Measurements from ENCODE around the gene TSG101. TPM values are rescaled to one million over a fixed set of nuclear protein-coding genes. Genes with fewer than 3 reads are reported as not detected.

Gene TSG101
- total RNA-seq, 6 experiments from 2014 or later: 56.9 to 82.7 (median 71.4) TPM

DNA sequence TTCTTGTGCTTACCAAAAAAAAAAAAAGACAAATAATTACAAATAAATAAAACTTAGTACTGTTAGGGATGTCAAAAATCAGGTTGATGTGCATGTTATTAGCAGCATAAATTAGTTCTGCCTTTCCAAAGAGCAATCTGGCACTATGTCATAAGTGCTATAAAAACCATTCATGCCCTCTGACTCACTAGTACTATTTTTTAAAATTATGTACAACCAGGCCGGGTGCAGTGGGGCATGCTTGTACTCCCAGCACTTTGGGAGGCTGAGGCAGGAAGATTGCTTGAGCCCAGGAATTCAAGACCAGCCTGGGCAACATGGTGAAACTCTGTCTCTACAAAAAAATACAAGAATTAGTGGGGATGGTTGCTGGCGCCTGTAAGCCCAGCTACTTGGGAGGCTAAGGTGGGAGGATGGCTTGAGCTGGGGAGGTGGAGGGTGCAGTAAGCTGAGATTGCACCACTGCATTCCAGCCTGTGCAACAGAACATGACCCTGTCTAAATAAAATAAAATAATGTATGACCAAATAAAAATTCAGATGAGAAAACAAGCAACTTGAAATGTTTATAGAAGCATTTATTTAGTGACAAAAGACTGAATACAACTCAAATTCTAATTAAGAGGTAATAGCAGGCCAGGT lies 36.5 kb upstream of the TSG101 start:
- no peaks in the 10 kb centered on the region; the same call in 1 of the 2 replicates for H3K27me3 Mint-ChIP-seq (ENCODE audit: insufficient read depth)
- H3K4me1 Mint-ChIP-seq (ENCODE audit: low read depth): peaks cover 28% of the 10 kb centered on the region
- DNase-seq: peak; percentile 7
- no peak for TF ChIP-seq CTCF (IDR thresholded peaks at IDR 0.05)
- no peak overlapping the region for H3K4me3 Mint-ChIP-seq
- no peaks in the 10 kb centered on the region for H3K9me3 Mint-ChIP-seq
- H3K36me3 Mint-ChIP-seq (ENCODE audit: low read depth): peaks cover 8% of the 10 kb centered on the region; the same call in 1 of the 2 replicates
- peak overlapping the region; percentile 81 for H3K27ac Mint-ChIP-seq

DNA sequence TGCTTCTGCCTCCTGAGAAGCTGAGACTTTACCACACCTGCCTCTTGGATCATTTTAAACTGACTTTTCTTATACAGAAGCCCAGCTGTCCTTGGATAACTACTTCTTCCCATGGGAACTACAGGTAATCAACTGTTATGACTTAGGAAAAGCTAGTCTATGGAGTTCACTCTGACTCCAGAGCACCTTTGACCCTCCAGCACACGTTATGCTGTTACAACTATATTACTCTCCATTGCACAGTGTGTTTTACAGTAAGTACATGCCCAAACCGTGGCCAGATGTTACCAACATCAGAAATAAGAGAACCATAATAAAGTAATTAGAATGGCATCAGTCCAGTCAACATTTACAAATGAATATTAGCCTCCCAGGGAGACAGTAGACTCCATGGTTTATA lies 21.3 kb upstream of the TSG101 start:
- no peak overlapping the region for H3K27ac Mint-ChIP-seq
- no peak for TF ChIP-seq CTCF (IDR thresholded peaks at IDR 0.05)
- no peak overlapping the region for H3K4me3 Mint-ChIP-seq
- peaks cover 12% of the 10 kb centered on the region for H3K4me1 Mint-ChIP-seq (ENCODE audit: low read depth)
- H3K27me3 Mint-ChIP-seq (ENCODE audit: insufficient read depth): no peaks in the 10 kb centered on the region; the same call in 1 of the 2 replicates
- no peak for DNase-seq
- H3K9me3 Mint-ChIP-seq: no peaks in the 10 kb centered on the region
- no peaks in the 10 kb centered on the region for H3K36me3 Mint-ChIP-seq (ENCODE audit: low read depth)

- no peaks in the 10 kb centered on the region for H3K36me3 Mint-ChIP-seq (ENCODE audit: low read depth)
- peak; percentile 21 for DNase-seq
- H3K9me3 Mint-ChIP-seq: no peaks in the 10 kb centered on the region
- H3K27ac Mint-ChIP-seq: no peak overlapping the region; the same call in 1 of the 2 replicates
- no peaks in the 10 kb centered on the region for H3K27me3 Mint-ChIP-seq (ENCODE audit: insufficient read depth)
- TF ChIP-seq CTCF (IDR thresholded peaks at IDR 0.05): peak; percentile 75
- no peak overlapping the region for H3K4me3 Mint-ChIP-seq
- peaks cover 6% of the 10 kb centered on the region; the same call in 1 of the 2 replicates for H3K4me1 Mint-ChIP-seq (ENCODE audit: low read depth)
Observed at GRCh38 chr11:18540207-18541009, 13.7 kb upstream of the TSG101 start.

- DNase-seq: no peak
- Mint-ChIP-seq H3K36me3 (ENCODE audit: low read depth) (no peaks in the 10 kb centered on the region; the same call in 1 of the 2 replicates), H3K4me1 (ENCODE audit: low read depth) (no peaks in the 10 kb centered on the region), H3K27ac (no peak overlapping the region), H3K4me3 (no peak overlapping the region), H3K27me3 (ENCODE audit: insufficient read depth) (no peaks in the 10 kb centered on the region), H3K9me3 (no peaks in the 10 kb centered on the region)
- TF ChIP-seq CTCF (IDR thresholded peaks at IDR 0.05): no peak
Observed at GRCh38 chr11:18536209-18536608, 9.5 kb upstream of the TSG101 start.

GRCh38 chr11:18534245-18534644 lies 7.5 kb upstream of the TSG101 start:
- TF ChIP-seq CTCF (IDR thresholded peaks at IDR 0.05): no peak
- no peak for DNase-seq
- Mint-ChIP-seq H3K4me3 (no peak overlapping the region), H3K27ac (no peak overlapping the region), H3K9me3 (no peaks in the 10 kb centered on the region), H3K27me3 (ENCODE audit: insufficient read depth) (no peaks in the 10 kb centered on the region), H3K36me3 (ENCODE audit: low read depth) (no peaks in the 10 kb centered on the region; the same call in 1 of the 2 replicates), H3K4me1 (ENCODE audit: low read depth) (peaks cover 5% of the 10 kb centered on the region; the same call in 1 of the 2 replicates)

Measured in HFFc6 (cell line).